Cerebellar cortex (tissue), 1 donor: ENCODE data around the gene OPCML.

ENCODE experiments used
- DNase-seq: peaks from one replicate; pipeline ENCODE4 v3.0.0-alpha.2; 2015; ENCODE audit warnings: low spot score

Gene OPCML

DNA sequence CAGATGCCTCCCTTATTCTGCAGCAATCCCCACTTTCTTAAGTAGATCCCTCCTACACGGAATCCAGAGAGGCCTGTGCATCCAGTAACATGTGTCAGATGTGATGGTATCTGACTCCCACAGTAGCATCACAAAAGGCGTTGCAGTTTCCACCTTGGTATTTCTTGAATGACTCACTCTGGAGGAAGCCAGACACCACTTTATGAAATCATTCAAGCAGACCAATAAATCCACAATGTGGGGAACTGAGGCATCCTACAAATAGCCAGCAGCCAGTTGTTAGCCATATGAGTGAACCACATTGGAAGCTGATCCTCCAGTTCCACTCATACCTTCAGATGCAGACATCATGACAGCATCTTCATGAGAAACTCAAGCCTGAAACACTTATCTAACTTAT, 798.1 kb downstream of the OPCML start:
- DNase-seq: no peak

DNA sequence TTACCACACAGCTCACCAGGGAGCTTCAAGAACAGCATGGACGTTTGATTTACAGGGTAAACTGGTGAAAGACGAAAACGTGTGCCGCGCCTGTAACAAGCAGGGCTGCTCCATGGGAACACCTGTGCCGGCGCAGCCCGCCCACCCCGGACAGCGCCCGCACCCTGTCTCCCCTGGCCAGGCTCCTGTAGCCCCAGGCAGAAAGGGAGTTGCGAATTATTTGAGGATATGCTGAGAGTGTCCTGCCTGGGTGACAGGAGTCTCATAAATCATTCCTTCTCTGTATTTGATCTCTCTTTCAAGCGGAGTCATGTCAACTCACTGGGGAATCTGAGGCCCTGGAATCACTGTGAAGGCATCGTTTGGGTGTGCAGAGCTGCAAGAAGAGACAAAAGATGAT, 804.3 kb downstream of the OPCML start:
- DNase-seq: no peak

- DNase-seq: no peak
These were observed 810.8 kb downstream of the OPCML start for GRCh38 chr11:132721526-132721925.

DNA sequence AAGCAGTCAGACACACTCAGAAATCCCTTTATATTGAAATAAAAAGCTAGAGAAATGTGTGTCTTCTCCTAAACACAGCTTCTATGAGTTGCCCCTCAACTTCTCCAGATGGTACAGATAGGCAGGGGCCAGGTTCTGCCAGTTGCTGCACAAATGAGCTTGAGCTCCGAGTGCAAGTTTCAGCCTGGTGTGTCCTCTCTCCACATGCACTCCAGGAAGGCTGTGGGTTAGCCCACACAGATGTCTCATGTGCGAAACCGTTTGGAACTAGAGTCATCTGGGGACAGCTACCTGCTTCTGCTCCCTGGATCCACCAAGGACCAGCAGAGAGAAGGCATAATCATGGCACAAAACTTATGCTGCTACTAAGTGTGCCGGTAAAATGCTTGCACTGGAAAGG, 812.6 kb downstream of the OPCML start:
- DNase-seq: no peak

- DNase-seq: peak; percentile 88
These were observed 813.3 kb downstream of the OPCML start for GRCh38 chr11:132718711-132719671.

- DNase-seq: no peak
These were observed 814.5 kb downstream of the OPCML start for GRCh38 chr11:132717824-132718223.

- DNase-seq: no peak
These were observed 816.3 kb downstream of the OPCML start for GRCh38 chr11:132716037-132716436.

DNA sequence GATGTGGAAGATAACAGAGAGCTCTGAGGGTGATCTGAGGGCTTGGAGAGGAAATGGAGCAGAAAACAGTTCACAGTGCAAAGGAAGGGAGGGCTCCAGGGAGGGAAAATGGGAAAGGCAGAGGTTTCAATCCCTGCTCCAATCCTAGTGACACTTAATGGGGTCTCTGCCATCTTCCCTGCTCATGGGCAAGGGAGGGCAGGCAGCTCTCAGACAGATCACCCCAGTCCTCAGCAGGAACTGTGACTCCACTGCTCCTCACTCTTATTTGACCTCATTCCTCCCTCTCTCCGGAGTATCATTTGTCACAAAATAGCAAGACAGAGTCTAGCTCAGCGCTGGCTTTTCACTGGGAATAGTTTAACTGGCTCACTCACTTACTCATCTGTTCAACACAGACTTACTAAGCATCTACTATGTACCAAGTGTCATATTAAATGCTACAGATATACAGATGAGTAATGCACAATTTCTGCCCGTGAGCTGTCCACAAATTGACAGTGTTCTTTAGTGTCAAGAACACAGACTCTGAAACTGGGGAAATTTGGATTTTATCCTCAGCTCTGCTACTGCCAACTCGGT, 817.4 kb downstream of the OPCML start:
- no peak for DNase-seq

- no peak for DNase-seq
These were observed 819.8 kb downstream of the OPCML start for GRCh38 chr11:132712466-132712865.

DNA sequence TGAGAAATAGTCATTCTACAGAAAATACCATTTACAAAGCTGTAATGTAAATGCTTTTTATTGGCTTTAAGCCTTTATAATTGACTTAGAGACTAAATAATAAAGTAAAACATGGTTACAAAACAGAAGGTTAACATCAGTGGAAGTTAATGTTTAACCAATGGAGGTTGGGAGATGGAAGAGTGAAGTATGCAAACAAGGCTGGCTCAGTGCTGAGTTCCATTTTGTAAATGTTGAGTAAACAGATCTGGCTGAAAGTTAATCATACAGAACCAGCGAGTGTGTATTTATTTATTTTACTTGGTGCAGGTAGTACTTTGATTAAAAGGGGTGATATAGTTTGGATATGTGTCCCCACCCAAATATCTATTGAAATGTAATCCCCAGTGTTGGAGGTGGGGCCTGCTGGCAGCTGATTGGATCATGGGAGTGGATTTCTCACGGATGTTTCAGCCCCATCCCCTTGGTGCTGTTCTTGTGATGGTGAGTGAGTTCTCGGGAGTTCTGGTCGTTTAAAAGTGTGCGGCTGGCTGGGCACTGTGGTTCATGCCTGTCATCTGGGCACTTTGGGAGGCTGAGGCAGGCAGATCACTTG, 827.4 kb downstream of the OPCML start:
- no peak for DNase-seq

DNA sequence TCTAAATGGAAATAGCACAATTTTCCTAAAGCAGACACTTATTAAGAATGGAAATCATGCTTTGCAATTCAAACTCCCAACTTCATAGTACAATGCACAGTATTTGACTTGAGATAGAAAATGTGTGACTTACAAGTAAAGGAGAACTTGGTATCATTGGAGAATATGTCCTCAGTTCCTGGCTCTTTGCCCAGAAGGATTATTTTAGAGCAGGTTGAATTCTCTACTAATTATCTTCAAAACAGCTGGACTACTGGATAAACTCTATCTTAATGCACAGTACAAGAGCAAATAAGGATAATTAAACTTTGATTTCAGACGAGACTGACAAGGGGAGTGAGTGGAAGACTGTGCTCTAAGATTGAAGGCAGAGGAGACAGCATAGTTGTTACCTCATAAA, 839.4 kb downstream of the OPCML start:
- no peak for DNase-seq

DNA sequence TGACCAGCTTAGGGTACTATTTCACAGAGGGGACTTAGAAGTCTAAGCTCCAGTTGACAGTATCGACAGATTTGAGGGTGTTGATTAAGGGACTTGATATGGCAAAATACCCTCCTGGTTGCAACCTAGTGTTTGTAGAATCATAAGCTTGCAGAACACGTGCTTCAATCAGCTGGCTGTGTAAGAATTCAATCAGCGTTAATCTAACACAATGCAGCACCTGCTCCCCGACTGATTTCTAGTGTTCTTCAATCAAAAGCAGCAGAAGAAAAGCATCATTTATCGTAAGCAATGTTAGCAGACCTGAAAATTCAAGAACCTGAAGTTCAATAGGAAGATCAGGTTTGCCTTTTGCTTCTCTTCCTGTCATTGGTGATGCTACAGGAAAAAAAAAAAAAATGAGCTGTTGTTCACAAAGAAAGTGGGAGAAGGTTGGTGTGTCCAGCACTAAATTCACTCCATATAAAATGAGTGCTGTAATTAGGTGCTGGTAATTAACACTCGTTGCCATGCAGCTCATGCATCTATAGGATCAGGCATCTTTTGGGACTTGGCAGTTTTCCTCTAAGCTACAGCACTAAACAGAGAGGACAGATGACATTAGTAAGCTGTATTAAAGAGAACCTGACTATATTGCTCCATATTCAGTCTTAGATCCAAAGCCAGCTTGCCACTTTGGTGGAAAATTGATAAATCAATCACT, 840.3 kb downstream of the OPCML start:
- no peak for DNase-seq

DNA sequence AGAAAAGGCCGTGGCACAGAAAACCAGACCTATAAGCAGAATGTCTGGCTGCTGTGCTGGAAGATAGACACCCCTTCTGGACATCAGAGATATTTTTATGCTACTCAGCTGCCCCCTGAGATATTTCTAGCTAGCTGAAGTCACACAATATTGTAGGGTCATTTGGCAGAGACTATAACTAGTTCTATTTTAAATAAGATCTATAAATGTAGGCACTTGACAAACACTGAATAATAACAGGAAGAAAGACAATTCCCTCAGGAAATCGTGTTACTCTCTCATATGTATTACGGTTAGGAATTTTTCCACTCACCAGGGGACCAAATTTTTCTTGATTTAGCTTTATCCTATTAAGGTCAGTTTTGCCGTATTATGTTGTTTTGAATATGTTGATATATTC, 845.4 kb downstream of the OPCML start:
- no peak for DNase-seq

DNA sequence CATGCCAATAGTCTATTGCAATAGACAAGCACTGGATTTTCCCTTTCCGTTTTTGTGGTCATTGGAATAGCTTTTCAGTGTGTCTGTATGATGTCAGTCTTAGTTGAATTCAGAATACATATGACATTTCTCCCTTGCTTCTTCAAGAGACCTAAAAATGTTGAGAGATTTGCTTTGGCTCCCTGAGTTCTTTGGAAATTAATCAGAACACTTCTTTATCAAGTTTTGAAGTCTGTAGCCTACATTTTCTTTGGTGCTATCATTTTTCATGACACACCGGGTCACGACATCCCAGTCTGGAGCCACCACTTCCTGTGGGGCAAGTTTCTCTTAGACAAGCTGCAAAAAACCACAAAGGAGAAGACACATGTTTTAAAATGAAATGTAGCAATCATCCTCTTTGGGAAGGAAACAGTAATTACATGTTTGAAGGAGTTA, 847.1 kb downstream of the OPCML start:
- no peak for DNase-seq

DNA sequence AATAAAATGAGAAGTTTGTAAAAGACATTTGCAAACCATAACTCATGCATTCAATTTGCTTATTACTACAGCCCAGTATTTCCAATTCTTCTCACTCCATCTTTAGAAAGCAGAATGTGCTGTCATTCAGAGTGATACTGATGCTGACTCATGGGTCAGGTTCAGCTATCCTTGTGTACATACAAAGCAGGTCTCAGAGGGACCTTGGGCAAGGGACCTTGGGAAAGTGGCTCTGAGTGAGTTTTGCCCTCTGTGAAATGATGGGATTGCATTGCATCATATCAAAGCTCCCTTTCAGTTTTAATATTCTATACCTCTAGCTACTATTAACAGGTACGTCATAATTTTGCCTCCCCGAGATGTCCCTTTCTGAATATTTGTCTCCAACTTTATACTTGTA, 848.7 kb downstream of the OPCML start:
- DNase-seq: no peak

DNA sequence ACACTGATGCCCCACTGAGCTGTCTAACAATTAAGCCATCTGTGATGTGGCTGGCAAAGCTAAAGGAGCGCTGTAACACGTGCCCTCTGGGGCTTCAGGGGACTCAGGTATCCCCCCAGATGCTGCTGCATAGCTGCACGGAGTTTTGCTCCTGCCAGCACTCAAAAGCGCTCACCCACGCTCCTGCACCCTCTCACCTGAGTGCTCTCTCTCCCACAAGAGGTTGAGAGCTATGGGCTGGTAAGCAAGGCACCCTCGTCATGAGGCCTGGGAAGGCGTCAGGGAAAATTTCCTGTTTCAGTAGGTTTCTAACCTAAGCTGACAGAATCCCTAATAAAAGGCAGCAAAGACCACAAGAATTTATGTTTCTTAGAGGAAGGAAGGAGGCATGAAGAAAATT, 850.3 kb downstream of the OPCML start:
- no peak for DNase-seq

DNA sequence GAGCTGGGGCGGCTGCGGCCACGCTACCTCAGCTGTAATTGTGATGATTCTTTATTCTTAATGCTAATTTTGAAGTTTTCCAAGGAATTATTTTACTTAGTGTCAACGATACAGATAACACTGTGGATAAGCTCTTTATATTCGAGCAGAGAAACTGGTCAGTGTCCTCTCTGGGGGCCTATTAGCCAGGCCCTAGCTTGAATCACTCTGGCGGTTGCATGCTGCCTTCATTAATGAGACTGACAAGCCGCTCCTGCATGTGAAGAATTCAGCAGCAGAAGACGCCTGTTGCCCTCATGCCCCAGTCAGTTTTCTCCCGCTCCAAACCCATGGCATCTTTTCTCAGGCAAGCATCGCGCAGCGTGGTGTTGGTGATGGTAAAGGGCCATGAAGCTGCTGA, 851.7 kb downstream of the OPCML start:
- DNase-seq: no peak

DNA sequence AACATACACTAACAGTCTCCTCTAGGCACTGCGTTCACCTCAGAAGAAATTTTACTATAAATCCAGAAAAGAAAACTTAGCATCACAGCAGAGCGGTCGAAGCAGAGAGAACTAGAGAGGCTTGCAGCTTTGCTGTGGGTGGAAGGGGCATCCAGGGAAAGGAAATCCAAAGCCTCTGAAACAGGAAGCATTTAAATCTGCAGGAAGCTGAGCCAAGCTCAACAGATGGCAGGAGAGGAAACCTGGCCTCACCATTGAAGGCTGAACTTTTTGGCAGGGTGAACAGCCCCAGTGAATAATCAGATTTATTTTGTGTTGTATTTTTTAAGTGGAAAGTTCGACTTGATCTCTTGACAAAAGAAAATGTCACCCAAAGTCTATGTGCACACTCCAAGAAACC, 858.1 kb downstream of the OPCML start:
- DNase-seq: peak; percentile 95

- DNase-seq: no peak
These were observed 860.4 kb downstream of the OPCML start for GRCh38 chr11:132671851-132672370.

- peak; percentile 85 for DNase-seq
These were observed 861.2 kb downstream of the OPCML start for GRCh38 chr11:132670921-132671675.

DNA sequence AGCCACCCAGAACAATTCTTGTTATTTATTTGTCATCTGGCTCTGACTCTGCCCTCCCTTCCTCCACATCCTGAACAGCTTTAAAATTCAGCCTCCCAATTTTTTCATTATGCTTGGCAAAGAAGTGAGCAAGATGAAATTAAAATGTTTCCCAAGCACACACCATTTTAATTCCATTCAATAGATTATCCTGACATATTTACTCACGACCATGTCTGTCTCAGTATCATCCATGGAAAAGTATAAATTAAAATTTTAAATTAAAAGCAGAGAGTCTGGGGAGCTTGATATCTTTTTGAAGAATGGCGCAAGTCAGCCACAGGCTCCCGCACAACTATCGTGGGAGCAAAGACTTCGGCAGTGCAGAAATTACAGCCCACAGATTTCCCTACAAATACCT, 862.4 kb downstream of the OPCML start:
- DNase-seq: no peak

DNA sequence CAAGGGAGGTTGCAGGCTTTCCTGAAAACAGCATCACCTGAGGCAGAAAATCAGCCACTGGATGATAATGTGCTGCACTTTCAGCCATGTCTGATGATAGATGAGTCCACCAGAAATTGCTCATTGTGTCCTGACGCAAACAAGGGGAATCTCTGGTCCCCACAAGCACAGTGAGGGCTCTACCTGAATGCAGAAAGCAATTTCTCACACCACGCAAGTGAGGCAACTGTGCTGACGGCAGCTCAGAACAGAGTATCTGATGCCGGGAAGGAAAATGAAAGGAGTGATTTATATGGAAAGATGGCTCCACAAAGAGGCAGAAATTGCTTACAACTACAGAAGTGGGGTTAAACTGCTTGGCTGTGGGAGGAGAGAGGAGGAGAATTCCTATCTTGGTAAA, 867.1 kb downstream of the OPCML start:
- no peak for DNase-seq
